ENCODE measurements around the gene MED31. TPM values are rescaled to one million over a fixed set of nuclear protein-coding genes. Genes with fewer than 3 reads are reported as not detected.
A peak's percentile ranks its signal among the peaks of the same experiment; 100 is the strongest.

Gene MED31
- total and polyA plus RNA-seq, 2 of the 13 experiments (the other 11 are each of a cell fraction or from before 2014, with no cell fraction given): 19.0 to 20.9 TPM

DNA sequence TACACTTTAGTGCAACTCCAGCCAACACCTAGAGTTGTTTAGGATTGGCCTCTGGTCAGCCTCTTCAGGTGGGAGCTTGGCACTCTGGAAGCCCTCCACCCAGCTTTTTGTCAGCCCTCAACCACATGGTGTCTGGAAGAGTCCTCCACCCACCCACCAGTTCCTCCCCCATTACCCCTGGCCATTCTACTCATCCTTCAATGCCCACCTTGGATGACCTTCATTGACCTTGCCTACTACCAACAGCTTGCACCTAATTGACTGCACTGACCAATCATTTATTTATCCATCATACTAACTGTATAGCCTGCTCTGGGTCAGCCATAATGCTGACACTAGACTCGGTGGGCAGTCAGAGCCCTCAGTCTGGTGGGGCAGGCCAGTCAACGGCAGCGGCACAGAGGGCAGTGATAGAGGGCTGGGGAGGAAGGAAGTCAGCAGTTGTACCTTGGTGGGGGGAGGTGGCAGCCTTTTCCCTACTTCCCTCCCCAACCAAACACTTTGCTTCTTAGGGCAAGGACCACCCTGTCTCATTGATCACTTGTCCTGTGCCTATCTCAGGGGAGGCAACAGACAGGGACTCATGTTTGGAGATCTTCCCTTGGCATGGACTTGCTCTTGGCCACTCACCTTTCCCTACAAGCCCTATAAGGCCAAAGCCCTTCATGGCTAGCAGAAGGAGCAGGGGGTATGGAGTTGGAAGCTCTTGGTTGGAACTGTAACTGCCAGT is 32.5 kb upstream of the MED31 start (continued):
- TF ChIP-seq TAF1 (CRISPR knock-in tag; IDR thresholded peaks at IDR 0.05) (no peak), ZNF567 (CRISPR knock-in tag; IDR thresholded peaks at IDR 0.05; ENCODE audit: borderline replicate concordance) (no peak; the same call in 1 of the 2 replicates), RERE (CRISPR knock-in tag; IDR thresholded peaks at IDR 0.05; ENCODE audit: low read depth) (no peak), ZNF598 (CRISPR knock-in tag; IDR thresholded peaks at IDR 0.05; ENCODE audit: borderline replicate concordance) (no peak), SALL1 (CRISPR knock-in tag; IDR thresholded peaks at IDR 0.05) (peak; percentile 12; the same call in 1 of the 2 replicates), TEAD3 (CRISPR knock-in tag; optimal IDR thresholded peaks at IDR 0.05; ENCODE audit: borderline replicate concordance) (peak; percentile 50), ONECUT2 (CRISPR knock-in tag; IDR thresholded peaks at IDR 0.05) (no peak), ELF4 (CRISPR knock-in tag; IDR thresholded peaks at IDR 0.05; ENCODE audit: borderline replicate concordance) (no peak), MEIS1 (CRISPR knock-in tag; IDR thresholded peaks at IDR 0.05; ENCODE audit: borderline replicate concordance) (0 out of 2 replicates have a peak, but pooled peaks have one; percentile 35), REL (CRISPR knock-in tag; conservative IDR thresholded peaks at IDR 0.05) (no peak), SMC3 (IDR thresholded peaks at IDR 0.05; ENCODE audit: low read length) (no peak), RAD51 (IDR thresholded peaks at IDR 0.05; ENCODE audit: borderline replicate concordance) (no peak), SMARCC2 (IDR thresholded peaks at IDR 0.05) (no peak), HMGA1 (CRISPR knock-in tag; conservative IDR thresholded peaks at IDR 0.05) (no peak)
- TF ChIP-seq, protein P1, sequence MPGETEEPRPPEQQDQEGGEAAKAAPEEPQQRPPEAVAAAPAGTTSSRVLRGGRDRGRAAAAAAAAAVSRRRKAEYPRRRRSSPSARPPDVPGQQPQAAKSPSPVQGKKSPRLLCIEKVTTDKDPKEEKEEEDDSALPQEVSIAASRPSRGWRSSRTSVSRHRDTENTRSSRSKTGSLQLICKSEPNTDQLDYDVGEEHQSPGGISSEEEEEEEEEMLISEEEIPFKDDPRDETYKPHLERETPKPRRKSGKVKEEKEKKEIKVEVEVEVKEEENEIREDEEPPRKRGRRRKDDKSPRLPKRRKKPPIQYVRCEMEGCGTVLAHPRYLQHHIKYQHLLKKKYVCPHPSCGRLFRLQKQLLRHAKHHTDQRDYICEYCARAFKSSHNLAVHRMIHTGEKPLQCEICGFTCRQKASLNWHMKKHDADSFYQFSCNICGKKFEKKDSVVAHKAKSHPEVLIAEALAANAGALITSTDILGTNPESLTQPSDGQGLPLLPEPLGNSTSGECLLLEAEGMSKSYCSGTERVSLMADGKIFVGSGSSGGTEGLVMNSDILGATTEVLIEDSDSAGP (CRISPR knock-in tag; IDR thresholded peaks at IDR 0.05; ENCODE audit: borderline replicate concordance): peak; percentile 83
- TF ChIP-seq, protein P2, sequence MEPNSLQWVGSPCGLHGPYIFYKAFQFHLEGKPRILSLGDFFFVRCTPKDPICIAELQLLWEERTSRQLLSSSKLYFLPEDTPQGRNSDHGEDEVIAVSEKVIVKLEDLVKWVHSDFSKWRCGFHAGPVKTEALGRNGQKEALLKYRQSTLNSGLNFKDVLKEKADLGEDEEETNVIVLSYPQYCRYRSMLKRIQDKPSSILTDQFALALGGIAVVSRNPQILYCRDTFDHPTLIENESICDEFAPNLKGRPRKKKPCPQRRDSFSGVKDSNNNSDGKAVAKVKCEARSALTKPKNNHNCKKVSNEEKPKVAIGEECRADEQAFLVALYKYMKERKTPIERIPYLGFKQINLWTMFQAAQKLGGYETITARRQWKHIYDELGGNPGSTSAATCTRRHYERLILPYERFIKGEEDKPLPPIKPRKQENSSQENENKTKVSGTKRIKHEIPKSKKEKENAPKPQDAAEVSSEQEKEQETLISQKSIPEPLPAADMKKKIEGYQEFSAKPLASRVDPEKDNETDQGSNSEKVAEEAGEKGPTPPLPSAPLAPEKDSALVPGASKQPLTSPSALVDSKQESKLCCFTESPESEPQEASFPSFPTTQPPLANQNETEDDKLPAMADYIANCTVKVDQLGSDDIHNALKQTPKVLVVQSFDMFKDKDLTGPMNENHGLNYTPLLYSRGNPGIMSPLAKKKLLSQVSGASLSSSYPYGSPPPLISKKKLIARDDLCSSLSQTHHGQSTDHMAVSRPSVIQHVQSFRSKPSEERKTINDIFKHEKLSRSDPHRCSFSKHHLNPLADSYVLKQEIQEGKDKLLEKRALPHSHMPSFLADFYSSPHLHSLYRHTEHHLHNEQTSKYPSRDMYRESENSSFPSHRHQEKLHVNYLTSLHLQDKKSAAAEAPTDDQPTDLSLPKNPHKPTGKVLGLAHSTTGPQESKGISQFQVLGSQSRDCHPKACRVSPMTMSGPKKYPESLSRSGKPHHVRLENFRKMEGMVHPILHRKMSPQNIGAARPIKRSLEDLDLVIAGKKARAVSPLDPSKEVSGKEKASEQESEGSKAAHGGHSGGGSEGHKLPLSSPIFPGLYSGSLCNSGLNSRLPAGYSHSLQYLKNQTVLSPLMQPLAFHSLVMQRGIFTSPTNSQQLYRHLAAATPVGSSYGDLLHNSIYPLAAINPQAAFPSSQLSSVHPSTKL (CRISPR knock-in tag; IDR thresholded peaks at IDR 0.05): no peak
- TF ChIP-seq, protein P3, sequence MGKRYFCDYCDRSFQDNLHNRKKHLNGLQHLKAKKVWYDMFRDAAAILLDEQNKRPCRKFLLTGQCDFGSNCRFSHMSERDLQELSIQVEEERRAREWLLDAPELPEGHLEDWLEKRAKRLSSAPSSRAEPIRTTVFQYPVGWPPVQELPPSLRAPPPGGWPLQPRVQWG (CRISPR knock-in tag; IDR thresholded peaks at IDR 0.05; ENCODE audit: borderline replicate concordance, low read depth): no peak

All from HepG2 (cell line).